Activated naive CD4-positive, alpha-beta T cell treated with anti-CD3 and anti-CD28 coated beads, Interleukin-2, amount 50 U/mL, for 24 hours (primary cell): ENCODE results near the gene THADA.
"Not testable (repeated sequence)": the region's sequence is repeated elsewhere in the genome, so short reads cannot be mapped to it uniquely, and the experiment has no call there.

ENCODE experiments used
- H3K27ac Mint-ChIP-seq: one replicate; pipeline ENCODE4 v1.8.0; 2021; ENCODE audit warnings: mild to moderate bottlenecking, mixed read lengths
- H3K27me3 Mint-ChIP-seq: one replicate; pipeline ENCODE4 v1.8.0; 2021; ENCODE audit warnings: mixed read lengths
- H3K36me3 Mint-ChIP-seq: one replicate; pipeline ENCODE4 v1.8.0; 2021; ENCODE audit warnings: mixed read lengths
- H3K4me1 Mint-ChIP-seq: one replicate; pipeline ENCODE4 v1.8.0; 2021; ENCODE audit warnings: mixed read lengths
- H3K4me3 Mint-ChIP-seq: one replicate; pipeline ENCODE4 v1.8.0; 2021; ENCODE audit warnings: mild to moderate bottlenecking, mixed read lengths
- H3K9me3 Mint-ChIP-seq: one replicate; pipeline ENCODE4 v1.8.0; 2021; ENCODE audit warnings: mixed read lengths

Gene THADA

GRCh38 chr2:43194121-43194869 is 401.5 kb downstream of the THADA start:
- peak overlapping the region; percentile 91 for H3K4me3 Mint-ChIP-seq
- H3K9me3 Mint-ChIP-seq, result no peaks in the 10 kb centered on the region
- H3K27ac Mint-ChIP-seq, result peak overlapping the region; percentile 97
- H3K36me3 Mint-ChIP-seq, result peaks cover 2% of the 10 kb centered on the region
- peaks cover 65% of the 10 kb centered on the region for H3K4me1 Mint-ChIP-seq
- H3K27me3 Mint-ChIP-seq, result no peaks in the 10 kb centered on the region

GRCh38 chr2:43193652-43194120 is 402.2 kb downstream of the THADA start:
- Mint-ChIP-seq H3K36me3 (peaks cover 2% of the 10 kb centered on the region), H3K27me3 (no peaks in the 10 kb centered on the region), H3K9me3 (no peaks in the 10 kb centered on the region), H3K4me1 (peaks cover 69% of the 10 kb centered on the region), H3K27ac (peak overlapping the region; percentile 97), H3K4me3 (peak overlapping the region; percentile 91)

GRCh38 chr2:43192744-43193651 is 402.8 kb downstream of the THADA start:
- Mint-ChIP-seq H3K27me3 (no peaks in the 10 kb centered on the region), H3K9me3 (no peaks in the 10 kb centered on the region), H3K4me3 (peak overlapping the region; percentile 91), H3K36me3 (peaks cover 2% of the 10 kb centered on the region), H3K27ac (peak overlapping the region; percentile 97), H3K4me1 (peaks cover 72% of the 10 kb centered on the region)

- peaks cover 76% of the 10 kb centered on the region for H3K4me1 Mint-ChIP-seq
- no peak overlapping the region for H3K4me3 Mint-ChIP-seq
Measured at GRCh38 chr2:43191947-43192516, 403.8 kb downstream of the THADA start.

GRCh38 chr2:43190311-43191052 is 405.4 kb downstream of the THADA start:
- Mint-ChIP-seq H3K4me3 (no peak overlapping the region), H3K4me1 (peaks cover 78% of the 10 kb centered on the region), H3K27ac (no peak overlapping the region), H3K36me3 (no peaks in the 10 kb centered on the region), H3K9me3 (no peaks in the 10 kb centered on the region), H3K27me3 (no peaks in the 10 kb centered on the region)

More at GRCh38 chr2:43191947-43192516, 403.8 kb downstream of the THADA start:
- peak overlapping the region; percentile 76 for H3K27ac Mint-ChIP-seq
- no peaks in the 10 kb centered on the region for H3K27me3 Mint-ChIP-seq
- no peaks in the 10 kb centered on the region for H3K9me3 Mint-ChIP-seq
- H3K36me3 Mint-ChIP-seq, result peaks cover 2% of the 10 kb centered on the region

- H3K4me1 Mint-ChIP-seq, result peaks cover 79% of the 10 kb centered on the region
- H3K36me3 Mint-ChIP-seq, H3K27me3 Mint-ChIP-seq, H3K4me3 Mint-ChIP-seq, H3K9me3 Mint-ChIP-seq, H3K27ac Mint-ChIP-seq: not testable (repeated sequence)
Measured at GRCh38 chr2:43189861-43190260, 406.0 kb downstream of the THADA start.

GRCh38 chr2:43188561-43189386 is 407.1 kb downstream of the THADA start:
- H3K4me1 Mint-ChIP-seq, result peaks cover 77% of the 10 kb centered on the region
- no peak overlapping the region for H3K27ac Mint-ChIP-seq
- H3K9me3 Mint-ChIP-seq, result no peaks in the 10 kb centered on the region

GRCh38 chr2:43186679-43187374 is 409.0 kb downstream of the THADA start:
- H3K27me3 Mint-ChIP-seq, result no peaks in the 10 kb centered on the region
- peaks cover 62% of the 10 kb centered on the region for H3K4me1 Mint-ChIP-seq
- no peak overlapping the region for H3K4me3 Mint-ChIP-seq
- H3K9me3 Mint-ChIP-seq, result no peaks in the 10 kb centered on the region
- H3K27ac Mint-ChIP-seq, result peak overlapping the region; percentile 51
- H3K36me3 Mint-ChIP-seq, result no peaks in the 10 kb centered on the region

More at GRCh38 chr2:43188561-43189386, 407.1 kb downstream of the THADA start:
- Mint-ChIP-seq H3K36me3 (no peaks in the 10 kb centered on the region), H3K27me3 (no peaks in the 10 kb centered on the region), H3K4me3 (no peak overlapping the region)

GRCh38 chr2:43186321-43186678 is 409.5 kb downstream of the THADA start:
- Mint-ChIP-seq H3K4me3 (no peak overlapping the region), H3K4me1 (peaks cover 60% of the 10 kb centered on the region), H3K9me3 (no peaks in the 10 kb centered on the region), H3K27ac (peak overlapping the region; percentile 51), H3K36me3 (peaks cover 3% of the 10 kb centered on the region), H3K27me3 (no peaks in the 10 kb centered on the region)

- no peak overlapping the region for H3K4me3 Mint-ChIP-seq
- H3K36me3 Mint-ChIP-seq, result peaks cover 3% of the 10 kb centered on the region
- H3K27me3 Mint-ChIP-seq, result no peaks in the 10 kb centered on the region
- H3K27ac Mint-ChIP-seq, result peak overlapping the region; percentile 76
- no peaks in the 10 kb centered on the region for H3K9me3 Mint-ChIP-seq
- peaks cover 63% of the 10 kb centered on the region for H3K4me1 Mint-ChIP-seq
Measured at GRCh38 chr2:43185146-43185545, 410.7 kb downstream of the THADA start.

- Mint-ChIP-seq H3K4me1 (peaks cover 65% of the 10 kb centered on the region), H3K36me3 (peaks cover 3% of the 10 kb centered on the region), H3K27me3 (no peaks in the 10 kb centered on the region), H3K27ac (peak overlapping the region; percentile 76), H3K4me3 (peak overlapping the region; percentile 63), H3K9me3 (no peaks in the 10 kb centered on the region)
Measured at GRCh38 chr2:43184339-43184895, 411.4 kb downstream of the THADA start.

GRCh38 chr2:43183743-43184142 is 412.1 kb downstream of the THADA start:
- Mint-ChIP-seq H3K27me3 (no peaks in the 10 kb centered on the region), H3K9me3 (no peaks in the 10 kb centered on the region), H3K4me1 (peaks cover 66% of the 10 kb centered on the region), H3K4me3 (no peak overlapping the region), H3K27ac (peak overlapping the region; percentile 63), H3K36me3 (peaks cover 3% of the 10 kb centered on the region)

- Mint-ChIP-seq H3K27ac (peak overlapping the region; percentile 89), H3K36me3 (peaks cover 3% of the 10 kb centered on the region), H3K4me3 (no peak overlapping the region), H3K9me3 (no peaks in the 10 kb centered on the region), H3K4me1 (peaks cover 71% of the 10 kb centered on the region), H3K27me3 (no peaks in the 10 kb centered on the region)
Measured at GRCh38 chr2:43180897-43181296, 414.9 kb downstream of the THADA start.
